Renal pelvis (tissue), 4 donors: Measurements from ENCODE around the gene RAD51B. TPM values are rescaled to one million over a fixed set of nuclear protein-coding genes. Genes with fewer than 3 reads are reported as not detected.

Experiments
- DNase-seq: peaks from one replicate; pipeline ENCODE4 v3.0.0-alpha.2; 2013
- polyA plus RNA-seq, 3 donors: library from polyadenylated mRNA; unstranded; fragments of 120-200 nt; gene quantifications; one replicate each; pipeline ENCODE4 v1.2.1, GENCODE V29; 2013; ENCODE audit not compliant: insufficient read length in 3 of 3

The RAD51B gene
- polyA plus RNA-seq, 3 donors: 9.8 to 11.0 (median 9.8) TPM

- no peak for DNase-seq
Observed at GRCh38 chr14:68587931-68588330, 768.4 kb downstream of the RAD51B start.

DNA sequence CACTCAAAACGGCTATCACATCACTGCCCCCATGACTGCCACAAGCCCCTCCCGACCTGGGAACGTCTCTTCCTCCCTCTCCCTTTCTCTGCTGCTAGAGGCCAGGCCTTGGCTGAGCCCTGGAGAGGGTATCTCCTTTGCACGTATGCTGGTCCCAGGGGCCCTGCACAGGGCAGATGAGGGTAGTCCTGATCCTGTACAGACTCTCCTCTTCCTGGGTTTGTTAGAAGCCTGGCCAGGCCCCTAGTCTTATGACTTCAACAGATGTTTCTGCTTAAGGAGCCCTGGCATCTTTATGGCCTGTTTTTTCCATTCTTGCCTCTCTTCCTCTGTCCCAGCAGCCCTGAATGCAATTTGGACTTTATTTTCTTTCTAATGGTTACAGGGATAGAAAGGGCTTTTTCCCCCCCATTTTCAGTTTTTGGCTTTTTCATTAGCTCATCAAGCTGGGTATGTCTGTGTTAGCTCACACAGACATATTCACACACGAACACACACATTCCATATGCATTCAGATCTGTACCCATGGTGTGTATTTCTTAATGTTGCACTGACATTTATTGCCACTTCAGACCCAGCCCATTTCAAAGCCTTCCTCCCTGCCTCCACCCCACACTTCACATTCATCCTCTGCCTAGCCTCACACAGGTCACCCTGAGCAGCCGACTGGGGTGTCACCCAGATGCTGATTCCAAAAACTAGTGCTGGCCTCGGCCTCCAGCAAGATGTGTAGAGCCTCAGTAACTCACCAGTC is 770.0 kb downstream of the RAD51B start:
- DNase-seq: peak; percentile 92

DNA sequence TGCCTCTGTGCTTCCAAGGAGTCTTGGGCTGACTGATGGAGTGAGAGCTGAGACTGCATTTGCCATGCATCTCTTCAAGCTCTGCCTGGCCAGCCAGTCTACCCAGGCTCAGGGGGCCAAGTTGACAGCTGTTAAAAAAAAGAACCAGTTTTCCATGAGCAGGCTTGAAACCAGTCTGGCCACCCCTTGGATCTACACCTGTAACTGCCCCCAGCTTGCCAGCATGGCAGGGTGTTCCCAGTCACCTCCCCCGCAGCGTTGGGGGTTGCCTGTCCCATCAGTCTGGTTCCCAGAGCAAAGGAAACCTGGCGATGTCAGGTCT is 770.6 kb downstream of the RAD51B start:
- DNase-seq: no peak

DNA sequence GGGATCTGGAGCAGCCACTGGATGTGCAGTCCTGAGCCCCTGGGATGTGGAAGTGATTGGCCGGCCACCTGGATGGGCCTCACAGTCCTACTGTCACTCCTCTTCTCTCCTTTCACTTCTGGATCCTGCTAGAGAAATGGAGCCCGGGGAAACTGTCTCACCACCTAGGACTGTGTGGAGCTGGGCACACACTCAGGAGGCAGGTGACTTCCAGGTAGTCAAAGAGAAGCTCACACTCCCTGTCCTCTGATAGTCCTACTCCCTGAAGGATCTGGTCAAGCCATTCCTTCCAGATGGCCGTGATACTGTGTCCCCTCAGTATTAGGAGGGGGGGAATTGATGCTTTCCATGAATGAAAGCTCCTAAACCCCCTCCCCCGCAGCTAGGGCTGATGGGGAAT is 772.2 kb downstream of the RAD51B start:
- no peak for DNase-seq

- no peak for DNase-seq
Observed at GRCh38 chr14:68592948-68593556, 773.5 kb downstream of the RAD51B start.

- peak; percentile 68 for DNase-seq
Observed at GRCh38 chr14:68593806-68594536, 774.4 kb downstream of the RAD51B start.

DNA sequence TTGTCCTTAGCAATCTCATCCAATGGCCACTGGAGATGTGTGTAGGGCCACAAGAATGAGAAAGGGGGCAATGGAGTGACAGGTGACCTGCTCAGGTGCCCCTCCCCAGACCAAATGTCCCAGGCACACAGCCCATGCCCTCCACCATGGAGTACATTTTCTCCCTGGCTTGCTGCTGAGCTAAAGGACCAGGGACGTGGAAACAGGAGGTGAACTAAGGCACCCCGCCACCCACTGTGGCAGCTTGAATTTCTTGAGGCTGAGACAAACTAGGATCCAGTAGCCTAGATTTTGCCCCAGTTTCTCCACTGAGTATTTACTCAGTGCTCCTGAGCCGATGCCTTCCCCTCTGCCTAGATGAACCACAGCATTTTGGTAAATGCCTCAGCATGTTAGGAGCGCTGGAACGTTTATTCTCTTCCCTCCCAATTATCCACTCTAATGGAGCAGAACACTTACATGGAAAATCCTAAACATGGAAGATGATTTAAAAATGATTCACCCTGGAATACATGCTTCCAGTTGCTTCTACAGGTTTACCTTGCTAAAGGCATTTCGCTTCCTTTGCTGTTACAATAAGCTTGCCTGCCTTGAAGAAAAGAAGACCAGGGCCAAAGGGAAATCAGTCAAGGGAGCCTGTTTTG is 775.3 kb downstream of the RAD51B start:
- no peak for DNase-seq

DNA sequence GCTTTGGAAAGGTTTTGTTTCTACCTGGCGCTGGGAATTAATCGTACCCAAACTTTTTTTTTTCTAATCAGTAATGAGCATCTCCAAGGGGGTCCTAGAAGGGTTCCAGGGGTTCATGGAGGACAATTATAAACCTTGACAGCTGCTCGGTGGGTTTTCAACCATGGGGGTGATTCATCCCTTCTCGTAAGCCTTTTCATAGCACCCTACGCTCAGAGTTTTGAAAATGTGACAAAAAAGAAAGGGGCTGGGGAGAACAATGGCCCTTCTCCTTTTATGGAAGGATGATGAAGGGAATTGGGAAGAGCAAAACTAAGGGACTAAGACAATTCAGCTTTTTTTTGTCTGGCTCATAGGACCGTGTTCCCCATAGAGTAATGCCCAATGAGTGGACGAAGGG is 776.6 kb downstream of the RAD51B start:
- DNase-seq: no peak

- DNase-seq: no peak
Observed at GRCh38 chr14:68596701-68597100, 777.1 kb downstream of the RAD51B start.

GRCh38 chr14:68598089-68598488 is 778.5 kb downstream of the RAD51B start:
- no peak for DNase-seq

DNA sequence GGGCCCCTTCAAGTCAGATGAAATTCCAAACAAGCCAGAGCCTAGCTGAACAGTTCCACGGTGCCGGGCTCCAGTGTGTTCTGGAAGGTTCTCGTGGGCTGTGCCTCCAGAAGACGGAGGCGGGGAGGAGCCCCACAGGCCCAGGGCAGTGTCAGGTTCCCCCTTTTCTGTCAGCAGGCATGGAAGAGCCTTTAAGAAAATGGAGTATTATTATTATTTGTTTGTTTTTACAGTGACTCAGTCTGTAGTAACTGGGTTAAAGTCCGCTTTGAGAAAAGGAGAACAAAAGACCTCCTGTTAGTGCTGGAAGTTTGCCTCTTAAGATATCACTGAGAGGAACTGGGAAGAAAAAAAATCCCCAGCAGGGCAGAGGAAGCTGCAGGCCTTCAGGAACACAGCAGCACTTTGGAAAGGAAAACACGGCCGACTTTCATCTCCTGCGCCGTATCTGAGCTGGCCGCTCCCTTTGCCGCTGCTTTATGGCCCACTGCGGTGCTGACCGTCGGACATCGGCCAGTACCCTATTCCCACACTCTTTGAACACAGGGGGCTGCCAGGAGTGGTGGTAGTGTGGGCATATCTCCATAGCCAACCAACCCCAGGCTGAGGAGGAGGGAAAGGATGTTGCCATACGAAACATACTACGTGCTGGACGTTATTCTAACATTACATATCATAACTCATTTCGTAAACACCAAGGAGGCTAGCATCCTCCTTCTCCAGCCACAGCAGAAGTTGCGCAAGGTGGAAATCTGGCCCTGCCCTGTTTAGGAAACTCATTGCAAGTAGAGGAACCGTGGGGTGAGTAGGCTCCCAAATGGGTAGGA is 779.3 kb downstream of the RAD51B start:
- DNase-seq: peak; percentile 62

- DNase-seq: no peak
Observed at GRCh38 chr14:68599896-68600610, 780.5 kb downstream of the RAD51B start.

DNA sequence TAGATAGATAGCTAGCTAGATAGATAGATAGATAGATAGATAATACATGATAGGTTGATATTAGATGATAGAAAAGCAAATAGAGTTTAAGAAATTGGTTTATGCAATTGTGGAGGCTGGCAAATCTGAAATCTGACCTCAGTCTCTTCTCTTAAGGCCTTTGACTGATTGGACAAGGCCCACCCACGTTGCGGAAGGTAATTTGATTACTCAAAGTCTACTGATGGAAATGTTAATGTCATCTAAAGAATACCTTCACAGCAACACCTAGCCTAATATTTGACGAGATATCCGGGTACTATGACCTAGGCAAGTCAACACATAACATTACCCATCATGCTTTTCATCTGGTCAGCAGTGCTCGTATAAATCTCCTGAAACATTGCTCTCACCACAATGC is 782.9 kb downstream of the RAD51B start:
- DNase-seq: no peak

DNA sequence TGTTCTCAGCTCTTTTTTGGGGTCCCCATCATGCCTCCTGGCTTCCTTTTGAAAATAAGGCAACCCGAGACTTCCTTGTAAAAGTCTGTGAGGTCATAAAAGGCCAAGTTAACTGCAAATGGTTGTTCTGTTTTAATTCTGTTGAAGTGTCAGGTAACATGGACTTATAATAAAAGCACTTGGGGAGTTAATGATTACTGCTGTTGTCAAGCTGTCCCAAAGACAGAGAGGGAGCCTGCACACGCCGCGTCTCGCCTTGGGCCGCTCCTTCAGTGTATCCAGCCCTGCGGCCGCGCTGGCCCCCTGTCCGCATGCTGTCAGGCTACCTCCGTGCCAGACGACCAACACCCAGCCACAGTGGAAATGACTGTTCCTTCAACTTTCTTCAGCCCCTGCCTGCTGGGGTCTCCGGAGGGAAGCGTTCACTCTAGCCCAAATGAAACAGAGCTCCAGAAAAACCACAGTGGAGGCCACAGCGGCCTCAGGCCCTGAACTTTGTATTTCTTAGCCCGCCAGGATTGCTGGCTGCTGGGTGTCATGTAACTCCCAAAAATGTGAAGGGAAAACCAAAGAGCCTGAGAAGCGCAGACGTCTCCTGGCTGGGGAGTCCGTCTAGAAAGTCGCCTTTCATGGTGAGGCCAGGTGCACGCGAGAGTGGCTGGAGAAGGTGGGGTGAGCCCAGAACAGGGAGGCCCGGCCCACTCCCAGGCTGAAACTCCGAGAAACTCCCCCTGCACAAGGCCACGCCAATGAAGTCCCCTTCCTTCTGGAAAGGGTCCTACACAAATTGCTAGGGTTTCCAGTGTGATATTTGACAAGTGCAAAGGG is 784.2 kb downstream of the RAD51B start:
- no peak for DNase-seq

GRCh38 chr14:68604361-68604730 is 784.8 kb downstream of the RAD51B start:
- no peak for DNase-seq

DNA sequence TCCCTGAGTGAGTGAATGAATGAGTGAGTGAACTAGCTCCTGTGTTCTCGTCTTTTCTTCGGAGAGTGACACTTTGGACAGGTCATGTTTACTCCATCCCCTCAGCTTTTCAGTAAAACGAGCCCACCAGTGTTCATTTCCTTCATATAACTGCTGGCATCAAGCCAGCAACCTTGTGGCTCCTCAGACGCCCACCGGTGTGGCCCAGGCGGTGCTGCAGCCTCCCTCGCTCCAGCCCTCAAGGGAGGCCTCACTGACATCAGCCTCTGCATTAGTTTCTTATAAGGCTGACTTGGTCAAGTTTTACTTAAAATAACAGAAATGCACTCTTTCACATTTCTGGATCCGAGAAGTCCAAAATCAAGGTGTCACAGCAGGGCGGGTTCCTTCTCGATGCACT is 785.2 kb downstream of the RAD51B start:
- DNase-seq: no peak

GRCh38 chr14:68606176-68606575 is 786.6 kb downstream of the RAD51B start:
- DNase-seq: no peak

DNA sequence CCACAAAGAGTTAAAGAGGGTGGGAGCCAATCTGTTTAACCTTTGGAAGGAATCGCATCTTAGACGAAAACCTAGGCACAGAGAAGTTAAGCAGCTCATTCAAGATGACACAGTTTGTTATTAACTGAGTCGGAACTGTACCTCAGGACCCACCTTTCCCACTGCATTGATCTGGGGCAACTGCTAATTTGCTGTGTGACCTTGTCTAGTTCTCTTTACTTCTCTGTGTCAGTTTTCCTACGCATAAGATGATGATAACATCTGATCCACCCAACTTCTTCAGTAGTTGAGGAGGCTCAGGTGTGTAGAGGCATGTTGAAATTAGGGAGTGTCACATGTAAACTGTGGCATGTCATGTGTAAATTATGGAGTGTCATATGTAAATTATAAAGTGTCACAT is 787.1 kb downstream of the RAD51B start:
- DNase-seq: no peak

GRCh38 chr14:68607081-68607866 is 787.7 kb downstream of the RAD51B start:
- peak; percentile 86 for DNase-seq
